ENCODE data around the gene GDAP1L1. TPM values are rescaled to one million over a fixed set of nuclear protein-coding genes. Genes with fewer than 3 reads are reported as not detected.

GDAP1L1 gene
- total and polyA plus RNA-seq, 2 experiments from 2014 or later, result 0.77 to 2.2 TPM

DNA sequence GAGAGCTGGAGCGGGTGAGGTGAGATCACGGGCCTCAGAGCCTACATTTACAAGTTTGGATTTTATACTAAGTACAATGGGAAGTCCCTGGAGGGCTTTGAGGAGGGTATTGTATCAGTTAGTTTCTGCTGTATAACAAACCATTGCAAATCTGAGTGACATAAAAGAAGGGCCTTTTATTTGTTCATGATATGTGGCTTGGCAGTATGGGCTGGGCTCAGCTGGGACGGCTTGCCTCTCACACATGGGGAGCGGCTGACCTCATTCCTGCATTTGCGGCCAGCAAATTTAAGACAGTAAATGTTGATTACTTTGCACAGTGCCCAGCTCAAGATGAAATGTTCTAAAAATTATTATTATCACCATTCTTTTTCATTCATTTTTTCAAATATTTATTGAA lies 21.7 kb downstream of the GDAP1L1 start:
- Histone ChIP-seq H3K27ac (no peak overlapping the region), H2AFZ (no peak overlapping the region), H3K36me3 (replicated peaks; ENCODE audit: insufficient read depth, low read depth) (no peaks in the 10 kb centered on the region), H3K4me3 (no peak overlapping the region), H3K79me2 (no peaks in the 10 kb centered on the region), H3K4me2 (no peak overlapping the region), H3K27me3 (no peaks in the 10 kb centered on the region), H3K9me2 (replicated peaks; ENCODE audit: insufficient read depth) (no peaks in the 10 kb centered on the region), H4K20me1 (ENCODE audit: insufficient read depth, poor library complexity, severe bottlenecking) (no peaks in the 10 kb centered on the region), H3K9me3 (ENCODE audit: low read depth) (no peaks in the 10 kb centered on the region), H3K4me1 (ENCODE audit: insufficient read depth) (no peaks in the 10 kb centered on the region)
- 90% methylated on average over 5 of the region's 5 CpGs for WGBS (ENCODE audit: low lambda C conversion rate, missing lambda C conversion rate)
- TF ChIP-seq EZH2 (IDR thresholded peaks at IDR 0.05; ENCODE audit: borderline replicate concordance), result no peak
- DNase-seq (ENCODE audit: low spot score), result no peak

- Histone ChIP-seq H3K27me3 (no peaks in the 10 kb centered on the region), H3K4me2 (no peak overlapping the region), H3K79me2 (no peaks in the 10 kb centered on the region), H3K9me2 (replicated peaks; ENCODE audit: insufficient read depth) (no peaks in the 10 kb centered on the region), H4K20me1 (ENCODE audit: insufficient read depth, poor library complexity, severe bottlenecking) (no peaks in the 10 kb centered on the region), H2AFZ (no peak overlapping the region), H3K4me1 (ENCODE audit: insufficient read depth) (no peaks in the 10 kb centered on the region), H3K36me3 (replicated peaks; ENCODE audit: insufficient read depth, low read depth) (no peaks in the 10 kb centered on the region), H3K9me3 (ENCODE audit: low read depth) (no peaks in the 10 kb centered on the region), H3K4me3 (no peak overlapping the region), H3K27ac (no peak overlapping the region)
- no peak for DNase-seq (ENCODE audit: low spot score)
- TF ChIP-seq, protein P1, sequence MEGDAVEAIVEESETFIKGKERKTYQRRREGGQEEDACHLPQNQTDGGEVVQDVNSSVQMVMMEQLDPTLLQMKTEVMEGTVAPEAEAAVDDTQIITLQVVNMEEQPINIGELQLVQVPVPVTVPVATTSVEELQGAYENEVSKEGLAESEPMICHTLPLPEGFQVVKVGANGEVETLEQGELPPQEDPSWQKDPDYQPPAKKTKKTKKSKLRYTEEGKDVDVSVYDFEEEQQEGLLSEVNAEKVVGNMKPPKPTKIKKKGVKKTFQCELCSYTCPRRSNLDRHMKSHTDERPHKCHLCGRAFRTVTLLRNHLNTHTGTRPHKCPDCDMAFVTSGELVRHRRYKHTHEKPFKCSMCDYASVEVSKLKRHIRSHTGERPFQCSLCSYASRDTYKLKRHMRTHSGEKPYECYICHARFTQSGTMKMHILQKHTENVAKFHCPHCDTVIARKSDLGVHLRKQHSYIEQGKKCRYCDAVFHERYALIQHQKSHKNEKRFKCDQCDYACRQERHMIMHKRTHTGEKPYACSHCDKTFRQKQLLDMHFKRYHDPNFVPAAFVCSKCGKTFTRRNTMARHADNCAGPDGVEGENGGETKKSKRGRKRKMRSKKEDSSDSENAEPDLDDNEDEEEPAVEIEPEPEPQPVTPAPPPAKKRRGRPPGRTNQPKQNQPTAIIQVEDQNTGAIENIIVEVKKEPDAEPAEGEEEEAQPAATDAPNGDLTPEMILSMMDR (IDR thresholded peaks at IDR 0.05; ENCODE audit: poor library complexity), result peak; percentile 16
- no peak for TF ChIP-seq EZH2phosphoT487 (IDR thresholded peaks at IDR 0.05; ENCODE audit: low read depth, severe bottlenecking, unreplicated experiment)
- 63% methylated on average over 14 of the region's 14 CpGs for WGBS (ENCODE audit: low lambda C conversion rate, missing lambda C conversion rate)
These were observed 25.0 kb downstream of the GDAP1L1 start for GRCh38 chr20:44271915-44272663.

DNA sequence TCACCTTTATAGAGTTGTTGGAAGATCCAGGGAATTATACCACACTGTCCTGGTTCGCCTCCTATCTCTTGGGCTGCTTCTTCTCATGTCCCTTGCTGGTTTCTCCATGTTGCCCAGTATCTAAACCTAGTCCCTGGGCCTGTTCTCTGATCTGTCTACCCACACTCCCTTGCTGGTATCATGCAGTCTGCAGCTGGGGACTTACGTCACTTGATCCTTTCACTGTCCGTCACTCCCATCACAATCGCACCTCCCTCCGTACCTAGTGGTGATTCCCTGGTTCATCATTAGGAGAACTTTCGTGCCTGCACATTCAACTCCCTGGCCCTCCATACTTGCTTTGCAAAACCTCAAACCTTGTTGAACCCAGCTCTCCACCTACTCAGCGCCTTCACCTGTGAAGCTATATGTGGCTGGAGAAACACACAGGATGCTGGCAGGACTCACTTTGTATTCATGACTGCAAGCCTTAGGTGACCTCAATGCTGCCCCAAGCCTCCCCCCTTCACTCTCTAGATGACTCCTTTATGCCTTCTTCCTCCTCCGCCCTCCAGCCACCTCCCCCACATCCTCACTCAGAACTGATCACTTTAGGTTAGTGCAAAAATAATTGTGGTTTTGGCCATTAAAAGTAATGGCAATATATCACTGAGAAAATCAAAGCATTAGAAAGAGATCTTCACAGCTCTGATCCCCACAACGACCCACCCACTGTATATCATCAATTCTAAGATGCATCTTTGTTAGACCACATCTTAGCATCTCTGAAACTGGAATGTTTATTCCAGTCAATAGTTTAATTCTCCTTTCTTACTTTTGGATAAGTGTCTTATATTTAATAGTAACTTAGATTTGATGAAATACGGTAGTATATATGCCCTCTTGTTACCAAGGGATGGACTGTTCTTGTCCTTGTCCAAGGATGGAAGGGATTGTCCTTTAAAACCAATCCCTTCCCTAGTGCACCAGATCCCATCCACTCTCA lies 26.4 kb downstream of the GDAP1L1 start:
- Histone ChIP-seq H4K20me1 (ENCODE audit: insufficient read depth, poor library complexity, severe bottlenecking) (no peaks in the 10 kb centered on the region), H3K27me3 (no peaks in the 10 kb centered on the region), H3K4me2 (no peak overlapping the region), H3K4me1 (ENCODE audit: insufficient read depth) (no peaks in the 10 kb centered on the region), H3K79me2 (no peaks in the 10 kb centered on the region), H3K27ac (no peak overlapping the region), H3K9me3 (ENCODE audit: low read depth) (no peaks in the 10 kb centered on the region), H3K36me3 (replicated peaks; ENCODE audit: insufficient read depth, low read depth) (no peaks in the 10 kb centered on the region), H3K4me3 (no peak overlapping the region), H3K9me2 (replicated peaks; ENCODE audit: insufficient read depth) (no peaks in the 10 kb centered on the region), H2AFZ (no peak overlapping the region)
- 93% methylated on average over 10 of the region's 10 CpGs for whole genome bisulfite sequencing (ENCODE audit: low lambda C conversion rate, missing lambda C conversion rate)
- TF ChIP-seq EZH2 (IDR thresholded peaks at IDR 0.05; ENCODE audit: borderline replicate concordance) (no peak), EZH2phosphoT487 (IDR thresholded peaks at IDR 0.05; ENCODE audit: low read depth, severe bottlenecking, unreplicated experiment) (no peak)
- TF ChIP-seq, protein P1 (IDR thresholded peaks at IDR 0.05; ENCODE audit: poor library complexity), result no peak
- no peak for DNase-seq (ENCODE audit: low spot score)

Data from hepatocyte (in vitro differentiated cells).